ENCODE data around the gene ACSM5.
"Not testable (repeated sequence)": the region's sequence is repeated elsewhere in the genome, so short reads cannot be mapped to it uniquely, and the experiment has no call there.

The ACSM5 gene

GRCh38 chr16:20399185-20399584, 10.1 kb upstream of the ACSM5 start:
- no peak for ATAC-seq

- ATAC-seq: no peak
Measured at GRCh38 chr16:20401066-20401465, 8.3 kb upstream of the ACSM5 start.

GRCh38 chr16:20401475-20402016, 7.8 kb upstream of the ACSM5 start:
- no peak for ATAC-seq

GRCh38 chr16:20402651-20403050, 6.7 kb upstream of the ACSM5 start:
- ATAC-seq: no peak

- no peak for ATAC-seq
Measured at GRCh38 chr16:20404637-20405036, 4.7 kb upstream of the ACSM5 start, which contains the start of gene PDILT. TSS of gene PDILT (minus strand) at chr16:20404737. CDS start at chr16:20399300, 5,437 bp downstream.

GRCh38 chr16:20410121-20410723, 888 bp downstream of the ACSM5 start:
- no peak for ATAC-seq

- no peak for ATAC-seq
Measured at GRCh38 chr16:20411055-20411454, 1.7 kb downstream of the ACSM5 start.

- ATAC-seq: no peak
Measured at GRCh38 chr16:20415541-20415940, 6.2 kb downstream of the ACSM5 start.

- ATAC-seq: not testable (repeated sequence)
Measured at GRCh38 chr16:20419093-20419492, 9.8 kb downstream of the ACSM5 start.

- not testable (repeated sequence) for ATAC-seq
Measured at GRCh38 chr16:20421748-20422147, 12.4 kb downstream of the ACSM5 start.

GRCh38 chr16:20423772-20424128, 14.4 kb downstream of the ACSM5 start:
- ATAC-seq: not testable (repeated sequence)

GRCh38 chr16:20424129-20424866, 15.0 kb downstream of the ACSM5 start:
- ATAC-seq: no peak

- not testable (repeated sequence) for ATAC-seq
Measured at GRCh38 chr16:20427401-20427797, 18.1 kb downstream of the ACSM5 start.

GRCh38 chr16:20429499-20429898, 20.2 kb downstream of the ACSM5 start:
- ATAC-seq: not testable (repeated sequence)

GRCh38 chr16:20430480-20430879, 21.1 kb downstream of the ACSM5 start:
- ATAC-seq: not testable (repeated sequence)

GRCh38 chr16:20430948-20431347, 21.6 kb downstream of the ACSM5 start:
- no peak for ATAC-seq

- not testable (repeated sequence) for ATAC-seq
Measured at GRCh38 chr16:20438950-20439349, 29.6 kb downstream of the ACSM5 start.

- ATAC-seq: not testable (repeated sequence)
Measured at GRCh38 chr16:20439820-20440231, 30.5 kb downstream of the ACSM5 start.

GRCh38 chr16:20440731-20441130, 31.4 kb downstream of the ACSM5 start:
- ATAC-seq: not testable (repeated sequence)

GRCh38 chr16:20441191-20441590, 31.9 kb downstream of the ACSM5 start:
- no peak for ATAC-seq

GRCh38 chr16:20441859-20442258, 32.5 kb downstream of the ACSM5 start:
- ATAC-seq: not testable (repeated sequence)

- not testable (repeated sequence) for ATAC-seq
Measured at GRCh38 chr16:20446652-20447393, 37.5 kb downstream of the ACSM5 start.

GRCh38 chr16:20451364-20451763, 42.0 kb downstream of the ACSM5 start, which contains the start of gene ACSM2A:
TSS of gene ACSM2A (plus strand) at chr16:20451521. CDS start at chr16:20460115, 8,594 bp downstream.
- not testable (repeated sequence) for ATAC-seq
